ENCODE measurements around the gene SUGT1.
A peak's percentile ranks its signal among the peaks of the same experiment; 100 is the strongest.
"Not testable (repeated sequence)": the region's sequence is repeated elsewhere in the genome, so short reads cannot be mapped to it uniquely, and the experiment has no call there.

SUGT1 gene

GRCh38 chr13:52609013-52609606 lies 43.5 kb upstream of the SUGT1 start:
- peak; percentile 44 for TF ChIP-seq CTCF (IDR thresholded peaks at IDR 0.05; ENCODE audit: borderline replicate concordance, extremely low read depth, low read length, poor library complexity, severe bottlenecking)
- H3K4me2 ChIP-seq (ENCODE audit: insufficient read depth, low read length); H4K20me1 ChIP-seq (ENCODE audit: insufficient read depth, low read length); H3K4me1 ChIP-seq (ENCODE audit: insufficient read depth, low read length); H3K27ac ChIP-seq (ENCODE audit: low read length); H3K79me2 ChIP-seq (ENCODE audit: insufficient read depth, low read length); H3K27me3 ChIP-seq (ENCODE audit: insufficient read depth, low read length, poor library complexity); H3K36me3 ChIP-seq (ENCODE audit: insufficient read depth, low read length); H3K9ac ChIP-seq (ENCODE audit: low read depth, low read length); H2AFZ ChIP-seq (ENCODE audit: low read depth, low read length); H3K9me3 ChIP-seq (ENCODE audit: insufficient read depth, low read length, severe bottlenecking); H3K4me3 ChIP-seq (ENCODE audit: low read depth in 1 of 2, low read length in 2 of 2): not testable (repeated sequence)
- peak; percentile 68; the same call in 2 of the 3 replicates for ATAC-seq (ENCODE audit: insufficient read depth, low read depth)
- DNase-seq = peak; percentile 9

GRCh38 chr13:52610158-52610557 lies 42.5 kb upstream of the SUGT1 start:
- not testable (repeated sequence) for H3K36me3 ChIP-seq (ENCODE audit: insufficient read depth, low read length); H3K27ac ChIP-seq (ENCODE audit: low read length); ATAC-seq (ENCODE audit: insufficient read depth, low read depth); H3K27me3 ChIP-seq (ENCODE audit: insufficient read depth, low read length, poor library complexity); H2AFZ ChIP-seq (ENCODE audit: low read depth, low read length); H3K4me3 ChIP-seq (ENCODE audit: low read depth in 1 of 2, low read length in 2 of 2); H3K9ac ChIP-seq (ENCODE audit: low read depth, low read length); H4K20me1 ChIP-seq (ENCODE audit: insufficient read depth, low read length); H3K4me2 ChIP-seq (ENCODE audit: insufficient read depth, low read length); H3K4me1 ChIP-seq (ENCODE audit: insufficient read depth, low read length); DNase-seq; H3K79me2 ChIP-seq (ENCODE audit: insufficient read depth, low read length); H3K9me3 ChIP-seq (ENCODE audit: insufficient read depth, low read length, severe bottlenecking)

- TF ChIP-seq EZH2 (IDR thresholded peaks at IDR 0.05; ENCODE audit: borderline replicate concordance, low read depth, low read length, severe bottlenecking) = no peak
- TF ChIP-seq CTCF (IDR thresholded peaks at IDR 0.05; ENCODE audit: borderline replicate concordance, extremely low read depth, low read length, poor library complexity, severe bottlenecking) = no peak
- H3K9me3 ChIP-seq (ENCODE audit: insufficient read depth, low read length, severe bottlenecking) = no peaks in the 10 kb centered on the region
- DNase-seq = no peak
- H4K20me1 ChIP-seq (ENCODE audit: insufficient read depth, low read length) = no peaks in the 10 kb centered on the region
- H3K4me1 ChIP-seq (ENCODE audit: insufficient read depth, low read length) = peaks cover 33% of the 10 kb centered on the region
- no peaks in the 10 kb centered on the region for H3K36me3 ChIP-seq (ENCODE audit: insufficient read depth, low read length)
- H3K27me3 ChIP-seq (ENCODE audit: insufficient read depth, low read length, poor library complexity) = no peaks in the 10 kb centered on the region
- no peak overlapping the region for H3K4me3 ChIP-seq (ENCODE audit: low read depth in 1 of 2, low read length in 2 of 2)
- no peak overlapping the region for H3K4me2 ChIP-seq (ENCODE audit: insufficient read depth, low read length)
- no peak for ATAC-seq (ENCODE audit: insufficient read depth, low read depth)
- H3K79me2 ChIP-seq (ENCODE audit: insufficient read depth, low read length) = peaks cover 38% of the 10 kb centered on the region
- no peak overlapping the region for H2AFZ ChIP-seq (ENCODE audit: low read depth, low read length)
- H3K9ac ChIP-seq (ENCODE audit: low read depth, low read length) = no peak overlapping the region
- no peak overlapping the region for H3K27ac ChIP-seq (ENCODE audit: low read length)
These were observed 37.4 kb upstream of the SUGT1 start for GRCh38 chr13:52615134-52615801.

GRCh38 chr13:52615812-52616211 lies 36.8 kb upstream of the SUGT1 start:
- H3K36me3 ChIP-seq (ENCODE audit: insufficient read depth, low read length) = no peaks in the 10 kb centered on the region
- H3K79me2 ChIP-seq (ENCODE audit: insufficient read depth, low read length) = peaks cover 42% of the 10 kb centered on the region
- H2AFZ ChIP-seq (ENCODE audit: low read depth, low read length) = peak overlapping the region; percentile 47; the same call in 1 of the 2 replicates
- no peak for ATAC-seq (ENCODE audit: insufficient read depth, low read depth)
- peak overlapping the region; percentile 81; the same call in 1 of the 2 replicates for H3K9ac ChIP-seq (ENCODE audit: low read depth, low read length)
- H4K20me1 ChIP-seq (ENCODE audit: insufficient read depth, low read length) = no peaks in the 10 kb centered on the region
- H3K27me3 ChIP-seq (ENCODE audit: insufficient read depth, low read length, poor library complexity) = no peaks in the 10 kb centered on the region
- peak overlapping the region; percentile 87; the same call in 1 of the 2 replicates for H3K4me2 ChIP-seq (ENCODE audit: insufficient read depth, low read length)
- H3K4me1 ChIP-seq (ENCODE audit: insufficient read depth, low read length) = peaks cover 36% of the 10 kb centered on the region
- no peaks in the 10 kb centered on the region for H3K9me3 ChIP-seq (ENCODE audit: insufficient read depth, low read length, severe bottlenecking)
- TF ChIP-seq CTCF (IDR thresholded peaks at IDR 0.05; ENCODE audit: borderline replicate concordance, extremely low read depth, low read length, poor library complexity, severe bottlenecking) (no peak), EZH2 (IDR thresholded peaks at IDR 0.05; ENCODE audit: borderline replicate concordance, low read depth, low read length, severe bottlenecking) (no peak)
- no peak overlapping the region for H3K27ac ChIP-seq (ENCODE audit: low read length)
- DNase-seq = peak; percentile 13
- H3K4me3 ChIP-seq (ENCODE audit: low read depth in 1 of 2, low read length in 2 of 2) = 0 out of 4 replicates have a peak overlapping the region, but pooled peaks of 1 of the 2 experiments have one; percentile 12

Data from DND-41 (cell line).